DOHH2 (cell line): ENCODE results near the gene WDR73.
A peak's percentile ranks its signal among the peaks of the same experiment; 100 is the strongest.
"Not testable (repeated sequence)": the region's sequence is repeated elsewhere in the genome, so short reads cannot be mapped to it uniquely, and the experiment has no call there.

Experiments used
- H3F3A ChIP-seq: fragments of 200-600 bp; sonication (generic), shearing (Covaris generic); 2 replicates; pipeline ENCODE4 v1.6.0; 2016; ENCODE audit warnings: antibody characterized with exemption, mild to moderate bottlenecking; ENCODE audit not compliant: control insufficient read depth, insufficient read depth
- H3K27ac ChIP-seq: fragments of 200-600 bp; sonication (generic); 2 replicates; pipeline ENCODE4 v1.5.1; 2014; ENCODE audit warnings: low read depth, mild to moderate bottlenecking, low read length, moderate library complexity
- H3K27me3 ChIP-seq: fragments of 200-600 bp; sonication (generic); 2 replicates; pipeline ENCODE4 v1.6.1; 2014; ENCODE audit warnings: mild to moderate bottlenecking, low read length, mixed read lengths; ENCODE audit not compliant: control insufficient read depth
- H3K36me3 ChIP-seq: fragments of 200-600 bp; sonication (generic); 2 replicates; pipeline ENCODE4 v1.6.1; 2014; ENCODE audit warnings: mild to moderate bottlenecking, low read length, moderate library complexity, mixed read lengths; ENCODE audit not compliant: control insufficient read depth
- H3K4me1 ChIP-seq: fragments of 200-600 bp; sonication (generic); 2 replicates; pipeline ENCODE4 v1.6.1; 2014; ENCODE audit warnings: mild to moderate bottlenecking, low read length, mixed read lengths; ENCODE audit not compliant: control insufficient read depth
- H3K4me2 ChIP-seq: fragments of 200-600 bp; sonication (generic); 2 replicates; pipeline ENCODE4 v1.6.0; 2014; ENCODE audit warnings: mild to moderate bottlenecking, low read length, moderate library complexity
- H3K4me3 ChIP-seq: fragments of 200-600 bp; sonication (generic); 2 replicates; pipeline ENCODE4 v1.5.1; 2014; ENCODE audit warnings: mild to moderate bottlenecking, low read length, mixed read lengths
- H3K79me2 ChIP-seq: fragments of 200-600 bp; sonication (generic); 2 replicates; pipeline ENCODE4 v1.6.1; 2014; ENCODE audit warnings: mild to moderate bottlenecking, low read length, mixed read lengths; ENCODE audit not compliant: control insufficient read depth
- H3K9me2 ChIP-seq: fragments of 200-600 bp; sonication (generic); replicated peaks from 2 replicates; pipeline ENCODE4 v1.6.1; 2014; ENCODE audit warnings: mild to moderate bottlenecking, low read length, mixed read lengths; ENCODE audit not compliant: control insufficient read depth
- H3K9me3 ChIP-seq: fragments of 200-600 bp; sonication (generic); 2 replicates; pipeline ENCODE4 v1.6.1; 2014; ENCODE audit warnings: antibody characterized with exemption, low read length, mixed read lengths; ENCODE audit not compliant: control insufficient read depth, insufficient read depth
- H4K20me1 ChIP-seq: fragments of 200-600 bp; sonication (generic); 2 replicates; pipeline ENCODE4 v1.6.0; 2014; ENCODE audit warnings: low read depth, mild to moderate bottlenecking, antibody characterized with exemption, low read length, moderate library complexity; ENCODE audit not compliant: control insufficient read depth, insufficient read depth
- EZH2phosphoT487 ChIP-seq: fragments of 200-600 bp; sonication (generic); IDR thresholded peaks from 2 replicates; pipeline ENCODE4 v1.6.1; 2017; ENCODE audit warnings: borderline replicate concordance, mild to moderate bottlenecking, antibody characterized with exemption, low read length, moderate library complexity, mixed read lengths
- TF ChIP-seq, protein P1 (sequence below): fragments of 200-600 bp; sonication (generic); IDR thresholded peaks from one replicate; pipeline ENCODE4 v1.5.1; 2014; ENCODE audit warnings: antibody characterized with exemption, mild to moderate bottlenecking, low read depth, low read length; ENCODE audit not compliant: poor library complexity, severe bottlenecking

The WDR73 gene

DNA sequence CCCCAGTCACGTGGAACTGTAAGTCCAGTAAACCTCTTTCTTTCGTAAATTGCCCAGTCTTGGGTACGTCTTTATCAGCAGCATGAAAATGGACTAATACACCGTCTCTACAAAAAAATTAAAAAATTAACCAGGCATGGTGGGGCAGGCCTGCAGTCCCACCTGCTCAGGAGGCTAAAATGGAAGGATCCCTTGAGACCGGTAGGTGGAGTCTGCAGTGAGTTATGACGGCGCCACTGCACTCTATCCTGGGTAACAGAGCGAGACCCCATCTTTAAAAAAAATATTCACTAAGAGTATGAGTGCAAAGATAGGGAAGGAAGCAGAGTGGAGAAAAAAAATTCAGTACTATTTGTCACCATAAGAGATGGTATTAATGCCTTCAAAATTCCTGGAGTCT is 36.3 kb upstream of the WDR73 start:
- H3K9me2 ChIP-seq, result no peaks in the 10 kb centered on the region
- H3K4me2 ChIP-seq, result peak overlapping the region; percentile 26; the same call in 1 of the 2 replicates
- peak overlapping the region; percentile 35; the same call in 1 of the 2 replicates for H3K27ac ChIP-seq
- no peaks in the 10 kb centered on the region for H4K20me1 ChIP-seq
- H3K9me3 ChIP-seq, result no peaks in the 10 kb centered on the region; the same call in 1 of the 2 replicates
- TF ChIP-seq, protein P1, sequence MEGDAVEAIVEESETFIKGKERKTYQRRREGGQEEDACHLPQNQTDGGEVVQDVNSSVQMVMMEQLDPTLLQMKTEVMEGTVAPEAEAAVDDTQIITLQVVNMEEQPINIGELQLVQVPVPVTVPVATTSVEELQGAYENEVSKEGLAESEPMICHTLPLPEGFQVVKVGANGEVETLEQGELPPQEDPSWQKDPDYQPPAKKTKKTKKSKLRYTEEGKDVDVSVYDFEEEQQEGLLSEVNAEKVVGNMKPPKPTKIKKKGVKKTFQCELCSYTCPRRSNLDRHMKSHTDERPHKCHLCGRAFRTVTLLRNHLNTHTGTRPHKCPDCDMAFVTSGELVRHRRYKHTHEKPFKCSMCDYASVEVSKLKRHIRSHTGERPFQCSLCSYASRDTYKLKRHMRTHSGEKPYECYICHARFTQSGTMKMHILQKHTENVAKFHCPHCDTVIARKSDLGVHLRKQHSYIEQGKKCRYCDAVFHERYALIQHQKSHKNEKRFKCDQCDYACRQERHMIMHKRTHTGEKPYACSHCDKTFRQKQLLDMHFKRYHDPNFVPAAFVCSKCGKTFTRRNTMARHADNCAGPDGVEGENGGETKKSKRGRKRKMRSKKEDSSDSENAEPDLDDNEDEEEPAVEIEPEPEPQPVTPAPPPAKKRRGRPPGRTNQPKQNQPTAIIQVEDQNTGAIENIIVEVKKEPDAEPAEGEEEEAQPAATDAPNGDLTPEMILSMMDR, result no peak
- no peak for TF ChIP-seq EZH2phosphoT487
- H3K36me3 ChIP-seq, result peaks cover 40% of the 10 kb centered on the region
- no peaks in the 10 kb centered on the region for H3K27me3 ChIP-seq
- 0 out of 2 replicates have a peak overlapping the region, but pooled peaks have one; percentile 12 for H3K4me3 ChIP-seq
- peaks cover 15% of the 10 kb centered on the region for H3K4me1 ChIP-seq
- H3K79me2 ChIP-seq, result peaks cover 45% of the 10 kb centered on the region
- H3F3A ChIP-seq, result peaks cover 4% of the 10 kb centered on the region; the same call in 1 of the 2 replicates

DNA sequence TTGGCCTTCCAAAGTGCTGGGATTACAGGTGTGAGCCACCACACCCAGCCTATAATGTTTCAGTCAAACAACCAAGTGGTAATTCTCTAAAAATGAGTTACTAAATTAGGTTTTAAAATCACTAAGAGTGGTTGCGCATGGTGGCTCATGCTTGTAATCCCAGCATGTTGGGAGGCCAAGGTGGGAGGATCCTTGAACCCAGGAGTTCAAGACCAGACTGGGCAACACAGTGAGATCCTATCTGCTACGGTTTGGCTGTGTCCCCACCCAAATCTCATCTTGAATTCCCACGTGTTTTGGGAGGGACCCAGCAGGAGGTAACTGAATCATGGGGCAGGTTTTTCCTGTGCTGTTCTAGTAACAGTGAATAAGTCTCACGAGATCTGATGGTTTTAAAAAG is 35.8 kb upstream of the WDR73 start:
- H3K27ac ChIP-seq, result no peak overlapping the region
- H3K4me3 ChIP-seq, result no peak overlapping the region
- peaks cover 15% of the 10 kb centered on the region for H3K4me1 ChIP-seq
- no peak for TF ChIP-seq EZH2phosphoT487
- TF ChIP-seq, protein P1, result no peak
- no peaks in the 10 kb centered on the region for H3K9me2 ChIP-seq
- no peaks in the 10 kb centered on the region; the same call in 1 of the 2 replicates for H3K9me3 ChIP-seq
- peaks cover 41% of the 10 kb centered on the region for H3K79me2 ChIP-seq
- no peaks in the 10 kb centered on the region for H3K27me3 ChIP-seq
- peaks cover 4% of the 10 kb centered on the region; the same call in 1 of the 2 replicates for H3F3A ChIP-seq
- 0 out of 2 replicates have a peak overlapping the region, but pooled peaks have one; percentile 26 for H3K4me2 ChIP-seq
- peaks cover 40% of the 10 kb centered on the region for H3K36me3 ChIP-seq
- no peaks in the 10 kb centered on the region for H4K20me1 ChIP-seq

DNA sequence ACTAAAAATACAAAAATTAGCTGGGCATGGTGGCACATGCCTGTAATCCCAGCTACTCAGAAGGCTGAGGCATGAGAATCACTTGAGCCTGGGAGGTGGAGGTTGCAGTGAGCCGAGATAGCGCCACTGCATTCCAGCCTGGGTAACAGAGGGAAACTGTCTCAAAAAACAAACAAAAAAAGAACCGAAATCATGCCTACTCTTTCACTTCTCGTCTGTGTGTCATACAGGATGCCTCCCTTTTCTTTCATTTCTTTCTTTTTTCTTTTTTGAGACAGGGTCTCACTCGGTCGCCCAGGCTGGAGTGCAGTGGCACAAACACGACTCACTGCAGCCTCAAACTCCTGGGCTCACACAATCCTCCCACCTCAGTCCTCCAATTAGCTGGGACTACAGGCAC is 32.4 kb upstream of the WDR73 start:
- not testable (repeated sequence) for H3K27ac ChIP-seq, H3K9me3 ChIP-seq, H3F3A ChIP-seq, H3K4me3 ChIP-seq, H3K79me2 ChIP-seq, H3K27me3 ChIP-seq, H3K4me2 ChIP-seq, H4K20me1 ChIP-seq, H3K9me2 ChIP-seq
- peaks cover 15% of the 10 kb centered on the region for H3K4me1 ChIP-seq
- peaks cover 45% of the 10 kb centered on the region for H3K36me3 ChIP-seq

DNA sequence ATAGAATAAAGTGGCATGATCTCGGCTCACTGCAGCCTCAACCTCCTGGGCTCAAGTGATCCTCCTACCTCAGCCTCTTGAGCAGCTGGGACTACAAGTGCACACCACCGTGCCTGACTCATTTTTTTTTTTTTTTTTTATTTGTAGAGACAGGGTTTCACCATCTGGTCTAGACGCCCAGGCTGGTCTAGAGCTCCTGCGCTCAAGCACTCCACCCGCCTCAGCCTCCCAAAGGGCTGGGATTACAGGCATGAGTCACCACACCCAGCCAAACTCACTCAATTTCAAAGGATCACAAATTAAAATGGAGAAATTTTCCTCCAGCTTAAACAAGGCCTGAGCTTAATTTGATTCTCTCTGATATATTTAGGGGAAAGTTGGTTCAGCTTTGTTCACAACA is 31.2 kb upstream of the WDR73 start:
- Histone ChIP-seq H4K20me1 (no peaks in the 10 kb centered on the region), H3K79me2 (no peaks in the 10 kb centered on the region), H3K36me3 (peaks cover 39% of the 10 kb centered on the region), H3K9me3 (no peaks in the 10 kb centered on the region), H3K27me3 (no peaks in the 10 kb centered on the region), H3K4me3 (no peak overlapping the region), H3K4me1 (peaks cover 5% of the 10 kb centered on the region), H3K9me2 (no peaks in the 10 kb centered on the region), H3K4me2 (no peak overlapping the region), H3K27ac (no peak overlapping the region), H3F3A (no peaks in the 10 kb centered on the region)
- TF ChIP-seq EZH2phosphoT487, result no peak
- TF ChIP-seq, protein P1, result no peak
